Stimulated activated CD4-positive, alpha-beta T cell treated with anti-CD3 and anti-CD28 coated beads, Interleukin-1b, Interleukin-23, amount 100 ng/mL, for 48 hours (primary cell): ENCODE data around the gene CSNK2B.
A peak's percentile ranks its signal among the peaks of the same experiment; 100 is the strongest.

ENCODE experiments used
- DNase-seq: peaks from one replicate; pipeline ENCODE4 v3.0.0-alpha.2; 2020

Gene CSNK2B

GRCh38 chr6:31639043-31639442 is 26.8 kb upstream of the CSNK2B start:
- DNase-seq, result no peak

GRCh38 chr6:31639449-31639861 is 26.4 kb upstream of the CSNK2B start:
- DNase-seq, result peak; percentile 35

- DNase-seq, result no peak
These were observed 25.3 kb upstream of the CSNK2B start for GRCh38 chr6:31640612-31641011.

- DNase-seq, result no peak
These were observed 24.5 kb upstream of the CSNK2B start for GRCh38 chr6:31641370-31641769.

GRCh38 chr6:31642798-31643570 is 22.9 kb upstream of the CSNK2B start:
- no peak for DNase-seq

- no peak for DNase-seq
These were observed 21.9 kb upstream of the CSNK2B start for GRCh38 chr6:31643818-31644454.

GRCh38 chr6:31645325-31645724 is 20.6 kb upstream of the CSNK2B start:
- DNase-seq, result no peak

GRCh38 chr6:31651602-31652191 is 14.2 kb upstream of the CSNK2B start:
- peak; percentile 64 for DNase-seq

GRCh38 chr6:31652925-31653724 is 12.8 kb upstream of the CSNK2B start:
- peak; percentile 88 for DNase-seq

- DNase-seq, result no peak
These were observed 11.1 kb upstream of the CSNK2B start for GRCh38 chr6:31654574-31655348.

- no peak for DNase-seq
These were observed 10.3 kb upstream of the CSNK2B start, which contains the start of gene APOM for GRCh38 chr6:31655349-31656237. Gene APOM, plus strand, starts transcription at chr6:31655894. Its CDS starts 73 bp downstream, at chr6:31655967.

GRCh38 chr6:31657406-31658157 is 8.3 kb upstream of the CSNK2B start:
- DNase-seq, result peak; percentile 46

GRCh38 chr6:31658158-31658688 is 7.7 kb upstream of the CSNK2B start:
- DNase-seq, result no peak

GRCh38 chr6:31658983-31659648 is 6.8 kb upstream of the CSNK2B start:
- DNase-seq, result no peak

GRCh38 chr6:31659649-31660380 is 6.1 kb upstream of the CSNK2B start:
- no peak for DNase-seq

- DNase-seq, result peak; percentile 77
These were observed 5.3 kb upstream of the CSNK2B start, which contains the start of gene C6orf47 for GRCh38 chr6:31660381-31661261. Gene C6orf47, minus strand, starts transcription at chr6:31660778. Its CDS starts 831 bp downstream, at chr6:31659947.

- no peak for DNase-seq
These were observed 4.4 kb upstream of the CSNK2B start for GRCh38 chr6:31661262-31662123.
